ENCODE measurements around the gene CCDC158.

DNA sequence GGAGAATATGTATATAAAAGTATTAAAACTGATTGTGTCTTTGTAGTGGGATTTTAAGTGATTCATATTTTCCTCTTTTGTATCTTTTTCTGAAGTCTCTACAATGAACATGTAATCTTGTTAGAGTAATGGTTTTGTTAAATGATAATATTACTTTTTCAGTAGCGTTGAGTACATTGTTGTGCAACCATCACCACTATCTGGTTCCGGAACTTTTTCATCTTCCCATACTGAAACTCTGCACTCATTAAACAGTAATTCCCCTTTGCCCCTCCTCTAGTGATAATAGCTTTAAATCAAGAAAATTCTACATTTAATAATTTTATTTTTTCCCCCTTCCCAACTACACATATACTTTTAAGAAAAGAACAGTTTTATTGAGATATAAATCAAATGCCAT, 37.4 kb upstream of the CCDC158 start:
- TF ChIP-seq, protein P1, sequence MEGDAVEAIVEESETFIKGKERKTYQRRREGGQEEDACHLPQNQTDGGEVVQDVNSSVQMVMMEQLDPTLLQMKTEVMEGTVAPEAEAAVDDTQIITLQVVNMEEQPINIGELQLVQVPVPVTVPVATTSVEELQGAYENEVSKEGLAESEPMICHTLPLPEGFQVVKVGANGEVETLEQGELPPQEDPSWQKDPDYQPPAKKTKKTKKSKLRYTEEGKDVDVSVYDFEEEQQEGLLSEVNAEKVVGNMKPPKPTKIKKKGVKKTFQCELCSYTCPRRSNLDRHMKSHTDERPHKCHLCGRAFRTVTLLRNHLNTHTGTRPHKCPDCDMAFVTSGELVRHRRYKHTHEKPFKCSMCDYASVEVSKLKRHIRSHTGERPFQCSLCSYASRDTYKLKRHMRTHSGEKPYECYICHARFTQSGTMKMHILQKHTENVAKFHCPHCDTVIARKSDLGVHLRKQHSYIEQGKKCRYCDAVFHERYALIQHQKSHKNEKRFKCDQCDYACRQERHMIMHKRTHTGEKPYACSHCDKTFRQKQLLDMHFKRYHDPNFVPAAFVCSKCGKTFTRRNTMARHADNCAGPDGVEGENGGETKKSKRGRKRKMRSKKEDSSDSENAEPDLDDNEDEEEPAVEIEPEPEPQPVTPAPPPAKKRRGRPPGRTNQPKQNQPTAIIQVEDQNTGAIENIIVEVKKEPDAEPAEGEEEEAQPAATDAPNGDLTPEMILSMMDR (IDR thresholded peaks at IDR 0.05; ENCODE audit: low read length): no peak
- TF ChIP-seq EZH2 (IDR thresholded peaks at IDR 0.05; ENCODE audit: borderline replicate concordance, low read length): no peak
